WTC11 (cell line): Measurements from ENCODE around the gene ADCY2. TPM values are rescaled to one million over a fixed set of nuclear protein-coding genes. Genes with fewer than 3 reads are reported as not detected.

Experiments
- ATAC-seq: fragments of 200-7000 bp; cut with Tn5 transposase; 2 replicates; pipeline ENCODE4 v1.10.0; 2021; ENCODE audit warnings: mild to moderate bottlenecking, moderate library complexity
- CTCF ChIA-PET: fragments of 300-600 bp; sonication (Branson Sonifier 250); formaldehyde crosslinking; loops from one replicate; lab custom pipeline; 2021; ENCODE audit warnings: antibody characterized with exemption; lab: Charles Lee
- POLR2A ChIA-PET: fragments of 350-600 bp; sonication (Branson Sonifier 250); formaldehyde crosslinking; loops from one replicate; lab custom pipeline; 2021; ENCODE audit warnings: antibody characterized with exemption; lab: Charles Lee
- DNase-seq: peaks from one replicate; pipeline ENCODE4 v3.0.0; 2021; ENCODE audit warnings: low spot score
- H3K27ac Mint-ChIP-seq: 2 replicates; pipeline ENCODE4 v1.8.0; 2021; ENCODE audit warnings: mixed read lengths
- H3K27me3 Mint-ChIP-seq: 2 replicates; pipeline ENCODE4 v1.8.0; 2021; ENCODE audit warnings: low read depth, mild to moderate bottlenecking, moderate library complexity, mixed read lengths
- H3K36me3 Mint-ChIP-seq: 2 replicates; pipeline ENCODE4 v1.8.0; 2021; ENCODE audit warnings: mixed read lengths
- H3K4me1 Mint-ChIP-seq: 2 replicates; pipeline ENCODE4 v1.8.0; 2022; ENCODE audit warnings: mixed read lengths
- H3K4me3 Mint-ChIP-seq: 2 replicates; pipeline ENCODE4 v1.8.0; 2021; ENCODE audit warnings: mild to moderate bottlenecking, moderate library complexity, mixed read lengths
- H3K9me3 Mint-ChIP-seq: 2 replicates; pipeline ENCODE4 v1.8.0; 2021; ENCODE audit warnings: mixed read lengths
- AR ChIP-seq: fragments of 250-450 bp; sonication (Bioruptor Pico); IDR thresholded peaks from 2 replicates; pipeline ENCODE4 v1.9.0; 2021; ENCODE audit warnings: mild to moderate bottlenecking
- ATF1 ChIP-seq: sonication (generic); formaldehyde crosslinking; IDR thresholded peaks from 2 replicates; pipeline ENCODE4 v1.8.1; 2023; ENCODE audit warnings: mild to moderate bottlenecking, moderate library complexity, missing genetic modification reagents
- ATF2 ChIP-seq: sonication (generic); formaldehyde crosslinking; IDR thresholded peaks from 2 replicates; pipeline ENCODE4 v1.8.1; 2022; ENCODE audit warnings: low read depth, missing genetic modification reagents, borderline replicate concordance
- CREB1 ChIP-seq: sonication (generic); formaldehyde crosslinking; IDR thresholded peaks from 2 replicates; pipeline ENCODE4 v1.8.0; 2023; ENCODE audit warnings: mild to moderate bottlenecking, missing genetic modification reagents
- E2F1 ChIP-seq: sonication (generic); formaldehyde crosslinking; IDR thresholded peaks from 2 replicates; pipeline ENCODE4 v1.8.0; 2022; ENCODE audit warnings: mild to moderate bottlenecking, missing genetic modification reagents
- E2F4 ChIP-seq: sonication (generic); formaldehyde crosslinking; IDR thresholded peaks from 2 replicates; pipeline ENCODE4 v1.8.1; 2022; ENCODE audit warnings: low read depth, mild to moderate bottlenecking, moderate library complexity, missing genetic modification reagents, borderline replicate concordance
- ELF4 ChIP-seq: sonication (generic); formaldehyde crosslinking; IDR thresholded peaks from 2 replicates; pipeline ENCODE4 v1.8.1; 2022; ENCODE audit warnings: low read depth, mild to moderate bottlenecking, moderate library complexity, missing genetic modification reagents
- EMX1 ChIP-seq: fragments of 250-450 bp; sonication (Bioruptor Pico); IDR thresholded peaks from 2 replicates; pipeline ENCODE4 v1.8.0; 2021; ENCODE audit warnings: mild to moderate bottlenecking
- ETV6 ChIP-seq: sonication (generic); formaldehyde crosslinking; IDR thresholded peaks from 2 replicates; pipeline ENCODE4 v1.8.1; 2022; ENCODE audit warnings: mild to moderate bottlenecking, missing genetic modification reagents
- FOXJ3 ChIP-seq: sonication (generic); formaldehyde crosslinking; IDR thresholded peaks from 2 replicates; pipeline ENCODE4 v1.9.0; 2021; ENCODE audit warnings: missing genetic modification reagents, mild to moderate bottlenecking, borderline replicate concordance
- FOXK1 ChIP-seq: sonication (generic); formaldehyde crosslinking; IDR thresholded peaks from 2 replicates; pipeline ENCODE4 v1.8.0; 2022; ENCODE audit warnings: mild to moderate bottlenecking, moderate library complexity, missing genetic modification reagents
- HMGA2 ChIP-seq: fragments of 250-450 bp; sonication (Bioruptor Pico); IDR thresholded peaks from 2 replicates; pipeline ENCODE4 v1.4.0; 2021; ENCODE audit warnings: mild to moderate bottlenecking, moderate library complexity
- KAT7 ChIP-seq: sonication (generic); formaldehyde crosslinking; IDR thresholded peaks from 2 replicates; pipeline ENCODE4 v1.8.1; 2023; ENCODE audit warnings: missing genetic modification reagents, mild to moderate bottlenecking, borderline replicate concordance
- MAX ChIP-seq: sonication (generic); formaldehyde crosslinking; IDR thresholded peaks from 2 replicates; pipeline ENCODE4 v1.8.0; 2022; ENCODE audit warnings: mild to moderate bottlenecking, missing genetic modification reagents
- MYBL2 ChIP-seq: sonication (generic); formaldehyde crosslinking; IDR thresholded peaks from 2 replicates; pipeline ENCODE4 v1.8.1; 2023; ENCODE audit warnings: mild to moderate bottlenecking, moderate library complexity, missing genetic modification reagents
- NR3C1 ChIP-seq: sonication (generic); formaldehyde crosslinking; conservative IDR thresholded peaks from 2 replicates; pipeline ENCODE4 v1.8.1; 2023; ENCODE audit warnings: low read depth, mild to moderate bottlenecking, missing genetic modification reagents
- PRDM15 ChIP-seq: sonication (generic); formaldehyde crosslinking; IDR thresholded peaks from 2 replicates; pipeline ENCODE4 v1.8.0; 2022; ENCODE audit warnings: missing genetic modification reagents
- PREB ChIP-seq: sonication (generic); formaldehyde crosslinking; IDR thresholded peaks from 2 replicates; pipeline ENCODE4 v1.8.1; 2022; ENCODE audit warnings: mild to moderate bottlenecking, missing genetic modification reagents, moderate library complexity, borderline replicate concordance
- SP1 ChIP-seq: sonication (generic); formaldehyde crosslinking; conservative IDR thresholded peaks from 2 replicates; pipeline ENCODE4 v1.8.1; 2022; ENCODE audit warnings: missing genetic modification reagents
- USF2 ChIP-seq: sonication (generic); formaldehyde crosslinking; IDR thresholded peaks from 2 replicates; pipeline ENCODE4 v1.8.1; 2023; ENCODE audit warnings: mild to moderate bottlenecking, missing genetic modification reagents, moderate library complexity
- ZBTB21 ChIP-seq: sonication (generic); formaldehyde crosslinking; IDR thresholded peaks from 2 replicates; pipeline ENCODE4 v1.8.1; 2023; ENCODE audit warnings: mild to moderate bottlenecking, missing genetic modification reagents, borderline replicate concordance
- ZNF121 ChIP-seq: sonication (generic); formaldehyde crosslinking; IDR thresholded peaks from 2 replicates; pipeline ENCODE4 v1.8.0; 2023; ENCODE audit warnings: missing genetic modification reagents
- ZNF138 ChIP-seq: sonication (generic); formaldehyde crosslinking; conservative IDR thresholded peaks from 2 replicates; pipeline ENCODE4 v1.8.1; 2022; ENCODE audit warnings: mild to moderate bottlenecking, moderate library complexity, missing genetic modification reagents
- ZNF416 ChIP-seq: fragments of 250-450 bp; sonication (Bioruptor Pico); IDR thresholded peaks from 2 replicates; pipeline ENCODE4 v1.9.0; 2021; ENCODE audit warnings: mild to moderate bottlenecking, inconsistent platforms
- total RNA-seq: library from RNA; stranded (reverse); gene quantifications from 3 replicates; pipeline ENCODE4 v1.2.3, GENCODE V29; 2021

The ADCY2 gene
- total RNA-seq, 1 experiment from 2014 or later: 142 TPM

- Mint-ChIP-seq H3K4me1 (peaks cover 4% of the 10 kb centered on the region), H3K27me3 (peaks cover 73% of the 10 kb centered on the region), H3K4me3 (no peak overlapping the region), H3K27ac (no peak overlapping the region), H3K36me3 (no peaks in the 10 kb centered on the region), H3K9me3 (peaks cover 12% of the 10 kb centered on the region)
- POLR2A ChIA-PET: no interaction called here
- CTCF ChIA-PET: no interaction called here
- no peak for DNase-seq
- ATAC-seq: no peak
- no peak for TF ChIP-seq ZNF416 (CRISPR knock-in tag)
- no peak for TF ChIP-seq ZNF138
- no peak for TF ChIP-seq ATF1 (CRISPR knock-in tag)
- no peak for TF ChIP-seq ELF4 (CRISPR knock-in tag)
- TF ChIP-seq USF2 (CRISPR knock-in tag): no peak
- no peak for TF ChIP-seq PRDM15
- no peak for TF ChIP-seq ATF2
- no peak for TF ChIP-seq FOXJ3
- no peak for TF ChIP-seq ZNF121 (CRISPR knock-in tag)
- TF ChIP-seq EMX1 (CRISPR knock-in tag): no peak
- no peak for TF ChIP-seq SP1 (CRISPR knock-in tag)
- no peak for TF ChIP-seq NR3C1 (CRISPR knock-in tag)
- no peak for TF ChIP-seq KAT7 (CRISPR knock-in tag)
- TF ChIP-seq ZBTB21 (CRISPR knock-in tag): no peak
- no peak for TF ChIP-seq FOXK1 (CRISPR knock-in tag)
- TF ChIP-seq ETV6 (CRISPR knock-in tag): no peak
- TF ChIP-seq HMGA2 (CRISPR knock-in tag): no peak
- TF ChIP-seq AR (CRISPR knock-in tag): no peak
Measured at GRCh38 chr5:7844901-7845300, 449.0 kb downstream of the ADCY2 start.

GRCh38 chr5:7845557-7845956, 449.6 kb downstream of the ADCY2 start:
- Mint-ChIP-seq H3K36me3 (no peaks in the 10 kb centered on the region), H3K4me3 (no peak overlapping the region), H3K9me3 (peaks cover 11% of the 10 kb centered on the region), H3K27ac (no peak overlapping the region), H3K27me3 (peaks cover 70% of the 10 kb centered on the region), H3K4me1 (peaks cover 4% of the 10 kb centered on the region)
- no peak for ATAC-seq
- no peak for DNase-seq
- ChIA-PET POLR2A (no interaction called here), CTCF (interaction anchor here (0.6 kb wide), 1 partner anchor 747 kb away, joined by 3 read pairs; no protein-coding TSS in a partner anchor)
- TF ChIP-seq PREB (CRISPR knock-in tag): no peak
- TF ChIP-seq MYBL2 (CRISPR knock-in tag): no peak
- no peak for TF ChIP-seq ZNF416 (CRISPR knock-in tag)
- TF ChIP-seq MAX (CRISPR knock-in tag): no peak
- TF ChIP-seq CREB1 (CRISPR knock-in tag): no peak
- no peak for TF ChIP-seq FOXJ3
- TF ChIP-seq E2F1 (CRISPR knock-in tag): no peak
- TF ChIP-seq ELF4 (CRISPR knock-in tag): no peak
- no peak for TF ChIP-seq E2F4 (CRISPR knock-in tag)
